ENCODE results near the gene XIAP. TPM values are rescaled to one million over a fixed set of nuclear protein-coding genes. Genes with fewer than 3 reads are reported as not detected.

The XIAP gene
- total RNA-seq, 1 donor from 2014 or later = 53.1 TPM

GRCh38 chrX:123876844-123877243 lies 17.0 kb downstream of the XIAP start:
- Mint-ChIP-seq H3K4me1 (ENCODE audit: low read depth, unreplicated experiment) (peaks cover 10% of the 10 kb centered on the region), H3K9me3 (ENCODE audit: unreplicated experiment) (no peaks in the 10 kb centered on the region), H3K36me3 (ENCODE audit: low read depth, unreplicated experiment) (peaks cover 5% of the 10 kb centered on the region), H3K27ac (ENCODE audit: unreplicated experiment) (no peak overlapping the region), H3K27me3 (ENCODE audit: low read depth, unreplicated experiment) (no peaks in the 10 kb centered on the region), H3K4me3 (ENCODE audit: unreplicated experiment) (no peak overlapping the region)
- Histone ChIP-seq H3K4me1 (ENCODE audit: insufficient read depth, low read length) (peaks cover 6% of the 10 kb centered on the region), H3K27ac (ENCODE audit: low read depth, low read length) (no peak overlapping the region), H3K27me3 (ENCODE audit: insufficient read depth, low read length) (no peaks in the 10 kb centered on the region), H3K4me2 (ENCODE audit: low read length) (no peak overlapping the region), H4K20me1 (ENCODE audit: insufficient read depth, low read length) (peaks cover 5% of the 10 kb centered on the region), H3K79me2 (ENCODE audit: insufficient read depth, low read length) (peaks cover 63% of the 10 kb centered on the region), H3K9ac (ENCODE audit: low read length) (no peak overlapping the region), H3K4me3 (ENCODE audit: insufficient read depth, low read depth, low read length) (no peak overlapping the region), H3K9me3 (ENCODE audit: insufficient read depth, low read depth, low read length) (no peaks in the 10 kb centered on the region), H2AFZ (ENCODE audit: low read depth, low read length) (no peak overlapping the region), H3K36me3 (ENCODE audit: insufficient read depth, low read length) (no peaks in the 10 kb centered on the region)
- FAIRE-seq (no peak), DNase-seq (ENCODE audit: low read depth) (no peak)
- no peak for TF ChIP-seq EZH2 (IDR thresholded peaks at IDR 0.05; ENCODE audit: insufficient read depth, low read length)
- no peak for TF ChIP-seq CTCF (IDR thresholded peaks at IDR 0.05; ENCODE audit: insufficient read depth, low read depth, low read length)

DNA sequence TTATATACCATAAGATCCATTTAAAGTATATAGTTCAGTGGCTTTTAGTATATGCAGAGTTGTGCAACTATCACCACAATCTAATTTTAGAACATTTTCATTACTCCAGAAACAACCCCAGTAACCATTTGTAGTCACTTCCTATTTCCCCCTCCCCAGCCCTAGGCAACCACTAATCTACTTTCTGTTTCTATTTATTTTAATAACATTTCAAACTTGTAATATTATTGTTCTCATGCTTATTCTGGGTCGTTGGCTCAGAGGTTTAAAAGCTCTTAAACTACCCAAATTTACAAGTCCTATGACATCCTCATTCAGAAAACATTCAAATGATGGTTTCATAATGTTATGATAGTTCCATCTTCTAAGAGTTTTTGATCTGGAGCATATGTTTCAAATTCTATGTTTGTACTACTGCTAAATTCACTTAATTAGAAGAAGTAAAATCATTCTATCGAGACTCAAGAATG lies 18.4 kb downstream of the XIAP start:
- DNase-seq (ENCODE audit: low read depth) (no peak), FAIRE-seq (no peak)
- Mint-ChIP-seq H3K4me1 (ENCODE audit: low read depth, unreplicated experiment) (peaks cover 10% of the 10 kb centered on the region), H3K36me3 (ENCODE audit: low read depth, unreplicated experiment) (peaks cover 5% of the 10 kb centered on the region), H3K27me3 (ENCODE audit: low read depth, unreplicated experiment) (no peaks in the 10 kb centered on the region), H3K9me3 (ENCODE audit: unreplicated experiment) (no peaks in the 10 kb centered on the region), H3K4me3 (ENCODE audit: unreplicated experiment) (no peak overlapping the region), H3K27ac (ENCODE audit: unreplicated experiment) (no peak overlapping the region)
- Histone ChIP-seq H3K4me1 (ENCODE audit: insufficient read depth, low read length) (peaks cover 6% of the 10 kb centered on the region), H3K79me2 (ENCODE audit: insufficient read depth, low read length) (peaks cover 59% of the 10 kb centered on the region), H3K27ac (ENCODE audit: low read depth, low read length) (no peak overlapping the region), H3K9ac (ENCODE audit: low read length) (no peak overlapping the region), H4K20me1 (ENCODE audit: insufficient read depth, low read length) (peaks cover 8% of the 10 kb centered on the region), H3K27me3 (ENCODE audit: insufficient read depth, low read length) (no peaks in the 10 kb centered on the region), H2AFZ (ENCODE audit: low read depth, low read length) (no peak overlapping the region), H3K9me3 (ENCODE audit: insufficient read depth, low read depth, low read length) (no peaks in the 10 kb centered on the region), H3K4me2 (ENCODE audit: low read length) (no peak overlapping the region), H3K4me3 (ENCODE audit: insufficient read depth, low read depth, low read length) (no peak overlapping the region), H3K36me3 (ENCODE audit: insufficient read depth, low read length) (no peaks in the 10 kb centered on the region)
- no peak for TF ChIP-seq EZH2 (IDR thresholded peaks at IDR 0.05; ENCODE audit: insufficient read depth, low read length)
- TF ChIP-seq CTCF (IDR thresholded peaks at IDR 0.05; ENCODE audit: insufficient read depth, low read depth, low read length) = no peak

DNA sequence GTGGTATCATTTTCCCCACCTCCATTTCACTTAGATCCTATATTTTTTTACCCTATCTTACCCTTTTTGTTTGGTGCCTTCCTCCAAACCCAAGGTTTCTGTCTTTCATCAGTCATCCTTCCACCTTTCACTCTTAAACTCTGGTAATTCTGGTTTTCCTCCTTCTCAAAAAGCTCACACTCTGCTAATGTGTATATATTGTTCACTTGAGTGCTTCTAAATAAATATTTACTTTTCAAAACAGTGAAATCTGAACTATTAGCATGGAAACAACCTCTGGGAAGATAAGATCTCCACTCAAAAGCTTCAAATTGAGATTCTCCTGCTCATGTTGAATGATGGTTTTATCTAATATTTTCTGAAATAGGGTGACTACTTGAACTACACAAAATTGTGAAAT lies 21.5 kb downstream of the XIAP start:
- no peak overlapping the region for H3K4me3 Mint-ChIP-seq (ENCODE audit: unreplicated experiment)
- Histone ChIP-seq H3K4me2 (ENCODE audit: low read length) (no peak overlapping the region), H3K4me3 (ENCODE audit: insufficient read depth, low read depth, low read length) (no peak overlapping the region), H3K27me3 (ENCODE audit: insufficient read depth, low read length) (no peaks in the 10 kb centered on the region), H3K9me3 (ENCODE audit: insufficient read depth, low read depth, low read length) (no peaks in the 10 kb centered on the region), H2AFZ (ENCODE audit: low read depth, low read length) (no peak overlapping the region), H4K20me1 (ENCODE audit: insufficient read depth, low read length) (peaks cover 31% of the 10 kb centered on the region), H3K27ac (ENCODE audit: low read depth, low read length) (no peak overlapping the region), H3K79me2 (ENCODE audit: insufficient read depth, low read length) (peaks cover 50% of the 10 kb centered on the region), H3K4me1 (ENCODE audit: insufficient read depth, low read length) (peaks cover 6% of the 10 kb centered on the region), H3K9ac (ENCODE audit: low read length) (no peak overlapping the region), H3K36me3 (ENCODE audit: insufficient read depth, low read length) (peaks cover 2% of the 10 kb centered on the region)
- FAIRE-seq = peak; percentile 65
- no peak for DNase-seq (ENCODE audit: low read depth)
- H3K36me3 Mint-ChIP-seq (ENCODE audit: low read depth, unreplicated experiment) = peaks cover 3% of the 10 kb centered on the region
- no peaks in the 10 kb centered on the region for H3K27me3 Mint-ChIP-seq (ENCODE audit: low read depth, unreplicated experiment)
- peaks cover 10% of the 10 kb centered on the region for H3K4me1 Mint-ChIP-seq (ENCODE audit: low read depth, unreplicated experiment)
- no peaks in the 10 kb centered on the region for H3K9me3 Mint-ChIP-seq (ENCODE audit: unreplicated experiment)
- H3K27ac Mint-ChIP-seq (ENCODE audit: unreplicated experiment) = no peak overlapping the region
- TF ChIP-seq EZH2 (IDR thresholded peaks at IDR 0.05; ENCODE audit: insufficient read depth, low read length) (no peak), CTCF (IDR thresholded peaks at IDR 0.05; ENCODE audit: insufficient read depth, low read depth, low read length) (no peak)

All from astrocyte (in vitro differentiated cells and primary cell).